A549 (cell line): Measurements from ENCODE around the gene MRPL23. TPM values are rescaled to one million over a fixed set of nuclear protein-coding genes. Genes with fewer than 3 reads are reported as not detected.

ENCODE experiments used
- ATAC-seq, 2 experiments: fragments of 200-7000 bp in 1 of 2; fragments of >200 bp in 1 of 2; cut with Nextera tagmentation in 1 of 2; cut with Tn5 transposase in 1 of 2; 3 replicates each; pipeline versions ENCODE4 v1.8.0 to v1.9.1; 2018 to 2020; ENCODE audit warnings: mild to moderate bottlenecking in 1 of 2, moderate library complexity in 1 of 2
- CTCF ChIA-PET: fragments of 300-600 bp; sonication (Branson Sonifier 250); formaldehyde crosslinking; extraction: SDS; loops from one replicate; lab custom pipeline; 2021; ENCODE audit warnings: antibody characterized with exemption, inconsistent platforms; lab: Yijun Ruan, JAX
- POLR2A ChIA-PET: fragments of 350-600 bp; formaldehyde crosslinking; extraction: SDS; loops from one replicate; lab custom pipeline; 2021; ENCODE audit warnings: antibody characterized with exemption, inconsistent platforms; lab: Yijun Ruan, JAX
- DNase-seq, 2 experiments: peaks; one replicate each; pipeline versions ENCODE4 v3.0.0 to v3.0.0-alpha.2; 2011 to 2016; ENCODE audit warnings: low read depth in 1 of 2, low spot score in 1 of 2
- FAIRE-seq: peaks from 2 replicates; lab custom pipeline; 2011; peaks lifted over from hg19 to GRCh38; lab: Jason Lieb, UNC
- H3K27ac ChIP-seq, 2 experiments: fragments of >200 bp; sonication (Bioruptor Twin); formaldehyde crosslinking; 3 replicates each; pipeline ENCODE4 v1.5.1; 2016 to 2017
- H3K4me1 ChIP-seq: fragments of >200 bp; sonication (Bioruptor Twin); formaldehyde crosslinking; 3 replicates; pipeline ENCODE4 v1.6.1; 2016
- H3K4me2 ChIP-seq: fragments of >200 bp; sonication (Bioruptor Twin); formaldehyde crosslinking; 3 replicates; pipeline ENCODE4 v1.6.1; 2016
- H3K4me3 ChIP-seq: fragments of >200 bp; sonication (Bioruptor Twin); formaldehyde crosslinking; 3 replicates; pipeline ENCODE4 v1.5.1; 2016
- H3K9me3 ChIP-seq: fragments of >200 bp; sonication (Bioruptor Twin); formaldehyde crosslinking; 3 replicates; pipeline ENCODE4 v1.6.1; 2016
- BCL3 ChIP-seq: fragments of >200 bp; sonication (Bioruptor Twin); formaldehyde crosslinking; IDR thresholded peaks from 3 replicates; pipeline ENCODE4 v1.6.1; 2016
- CEBPB ChIP-seq, 2 experiments: fragments of >200 bp in 1 of 2; sonication (Bioruptor Twin) in 1 of 2; formaldehyde crosslinking in 1 of 2; IDR thresholded peaks; 2 replicates each; pipeline ENCODE4 v1.6.1; 2012 to 2016
- CHD2 ChIP-seq: fragments of 150-350 bp; IDR thresholded peaks from 2 replicates; pipeline ENCODE4 v1.6.1; 2014; ENCODE audit warnings: low read length; ENCODE audit not compliant: partially characterized antibody
- CHD4 ChIP-seq: fragments of 200-600 bp; sonication (generic); IDR thresholded peaks from 2 replicates; pipeline ENCODE4 v1.6.1; 2016; ENCODE audit warnings: antibody characterized with exemption, mild to moderate bottlenecking, borderline replicate concordance
- FOSB ChIP-seq: fragments of 250-450 bp; sonication (Bioruptor Pico); IDR thresholded peaks from 2 replicates; pipeline ENCODE4 v1.5.0; 2020; ENCODE audit warnings: mild to moderate bottlenecking, moderate library complexity
- FOSL2 ChIP-seq, 2 experiments: fragments of 450-650 bp in 1 of 2; fragments of >200 bp in 1 of 2; sonication (Bioruptor Twin) in 1 of 2; formaldehyde crosslinking; IDR thresholded peaks; 2 replicates each; pipeline versions ENCODE4 v1.5.0 to v1.6.1; 2016 to 2020; ENCODE audit warnings: mild to moderate bottlenecking in 1 of 2, moderate library complexity in 1 of 2
- GATA3 ChIP-seq: IDR thresholded peaks from 2 replicates; pipeline ENCODE4 v1.6.1; 2012; ENCODE audit warnings: borderline replicate concordance
- HDAC2 ChIP-seq: fragments of 200-600 bp; sonication (generic); IDR thresholded peaks from 2 replicates; pipeline ENCODE4 v1.6.1; 2016
- HES2 ChIP-seq: fragments of >200 bp; sonication (Bioruptor Twin); formaldehyde crosslinking; IDR thresholded peaks from 2 replicates; pipeline ENCODE4 v1.6.1; 2016
- HMGXB4 ChIP-seq: fragments of 250-450 bp; sonication (Bioruptor Pico); IDR thresholded peaks from 2 replicates; pipeline ENCODE4 v1.5.0; 2021; ENCODE audit warnings: mild to moderate bottlenecking, moderate library complexity, borderline replicate concordance
- HOXA7 ChIP-seq: fragments of 250-450 bp; sonication (Bioruptor Pico); IDR thresholded peaks from 2 replicates; pipeline ENCODE4 v1.5.0; 2020; ENCODE audit warnings: mild to moderate bottlenecking, moderate library complexity
- HOXB13 ChIP-seq: fragments of 250-450 bp; sonication (Bioruptor Pico); IDR thresholded peaks from 2 replicates; pipeline ENCODE4 v1.5.0; 2020; ENCODE audit warnings: low read depth, mild to moderate bottlenecking, moderate library complexity
- JUN ChIP-seq, 2 experiments: fragments of >200 bp; sonication (Bioruptor Twin); formaldehyde crosslinking; IDR thresholded peaks; 2 replicates in 1 of 2; 3 replicates in 1 of 2; pipeline ENCODE4 v1.6.1; 2016 to 2017
- JUNB ChIP-seq: fragments of >200 bp; sonication (Bioruptor Twin); formaldehyde crosslinking; IDR thresholded peaks from 2 replicates; pipeline ENCODE4 v1.6.1; 2016
- MYC ChIP-seq: IDR thresholded peaks from 2 replicates; pipeline ENCODE4 v1.6.1; 2012; ENCODE audit warnings: mild to moderate bottlenecking, inconsistent platforms, low read length, improper control_type of control experiment, borderline replicate concordance
- NR3C1 ChIP-seq: fragments of >200 bp; sonication (Bioruptor Twin); formaldehyde crosslinking; IDR thresholded peaks from 3 replicates; pipeline ENCODE4 v1.6.1; 2017
- POLR2A ChIP-seq: IDR thresholded peaks from 2 replicates; pipeline ENCODE4 v1.6.1; 2012; ENCODE audit warnings: mild to moderate bottlenecking, low read length
- RARB ChIP-seq: fragments of 250-450 bp; sonication (Bioruptor Pico); IDR thresholded peaks from 2 replicates; pipeline ENCODE4 v1.8.0; 2021; ENCODE audit warnings: mild to moderate bottlenecking, moderate library complexity
- RCOR1 ChIP-seq: fragments of 150-350 bp; IDR thresholded peaks from 2 replicates; pipeline ENCODE4 v1.6.1; 2014; ENCODE audit warnings: antibody characterized with exemption, low read length, low read depth
- SMC3 ChIP-seq: fragments of >200 bp; sonication (Bioruptor Twin); formaldehyde crosslinking; IDR thresholded peaks from 3 replicates; pipeline ENCODE4 v1.6.1; 2018; ENCODE audit warnings: inconsistent platforms
- SREBF2 ChIP-seq: fragments of 450-650 bp; IDR thresholded peaks from 2 replicates; pipeline ENCODE4 v1.6.1; 2014; ENCODE audit warnings: mild to moderate bottlenecking, moderate library complexity
- TFCP2L1 ChIP-seq: fragments of 250-450 bp; sonication (Bioruptor Pico); IDR thresholded peaks from 2 replicates; pipeline ENCODE4 v1.5.0; 2021; ENCODE audit warnings: mild to moderate bottlenecking
- ZFP36 ChIP-seq: fragments of 450-650 bp; IDR thresholded peaks from 2 replicates; pipeline ENCODE4 v1.6.1; 2014; ENCODE audit warnings: borderline replicate concordance; ENCODE audit not compliant: partially characterized antibody
- ZNF302 ChIP-seq: fragments of 250-450 bp; sonication (Bioruptor Pico); IDR thresholded peaks from 2 replicates; pipeline ENCODE4 v1.9.0; 2021; ENCODE audit warnings: inconsistent platforms, mild to moderate bottlenecking, moderate library complexity
- WGBS: methylation state at CpG from one replicate; pipeline ENCODE4 v1.1.6; 2017; ENCODE audit errors: missing lambda C conversion rate; 5-methylcytosine and 5-hydroxymethylcytosine counted together
- polyA plus RNA-seq, 4 experiments: library from polyadenylated mRNA; depleted of rRNA in 3 of 4; stranded (reverse); fragments of >200 nt; fragmentation: RNase III in 1 of 4; extraction: RNeasy Plus Mini Kit Qiagen cat#74134 plus additional on column Dnase treatment in 1 of 4; gene quantifications; 2 replicates in 3 of 4; 3 replicates in 1 of 4; pipeline ENCODE4 v1.2.3, GENCODE V29; 2011 to 2017
- TF ChIP-seq, protein P1 (sequence below): fragments of 150-350 bp; IDR thresholded peaks from 2 replicates; pipeline ENCODE4 v1.6.1; 2014; ENCODE audit warnings: low read depth, mild to moderate bottlenecking, low read length
- TF ChIP-seq, protein P2 (sequence below): IDR thresholded peaks from 2 replicates; pipeline ENCODE4 v1.6.1; 2012

The MRPL23 gene
- polyA plus RNA-seq, 2 of the 4 experiments (the other 2 are of a cell fraction): 77.7 to 160 TPM

GRCh38 chr11:1923201-1923956 lies 23.8 kb upstream of the MRPL23 start:
- POLR2A ChIA-PET: no interaction called here
- 73% methylated on average over 20 of the region's 22 CpGs for WGBS

DNA sequence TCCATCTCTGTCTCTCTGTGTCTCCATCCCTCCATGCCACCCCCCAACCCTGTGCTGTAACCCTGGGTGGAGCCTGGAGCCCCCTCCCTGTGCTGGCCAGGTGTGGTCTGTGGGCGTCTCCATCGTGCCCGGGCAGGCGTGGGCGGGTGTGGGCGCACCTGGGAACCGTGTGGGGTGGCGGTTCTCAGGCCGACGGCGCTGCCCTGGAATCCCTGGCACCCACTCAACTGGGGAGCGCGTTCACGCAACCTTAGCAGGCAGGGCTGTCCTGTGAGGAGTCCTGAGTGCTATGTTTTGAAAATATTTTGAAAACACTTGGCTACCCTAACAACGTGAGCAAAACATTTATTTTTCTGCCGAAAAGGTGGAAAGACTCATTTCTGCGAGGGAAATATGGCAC lies 23.0 kb upstream of the MRPL23 start:
- no peak overlapping the region for H3K4me2 ChIP-seq
- no peak overlapping the region for H3K27ac ChIP-seq
- H3K4me3 ChIP-seq: no peak overlapping the region
- no peaks in the 10 kb centered on the region for H3K4me1 ChIP-seq
- no peaks in the 10 kb centered on the region for H3K9me3 ChIP-seq
- DNase-seq (no peak), FAIRE-seq (no peak), ATAC-seq (no peak)
- ChIA-PET POLR2A (no interaction called here), CTCF (no interaction called here)
- WGBS: 83% methylated on average over 14 of the region's 17 CpGs
- TF ChIP-seq SMC3 (no peak), ZFP36 (no peak), HOXA7 (CRISPR knock-in tag) (no peak), HDAC2 (no peak), JUN (IDR thresholded peaks at IDR 0.05) (no peak), BCL3 (no peak), POLR2A (no peak), HES2 (no peak), NR3C1 (no peak), RARB (CRISPR knock-in tag) (no peak), CHD2 (no peak)
- TF ChIP-seq, protein P1, sequence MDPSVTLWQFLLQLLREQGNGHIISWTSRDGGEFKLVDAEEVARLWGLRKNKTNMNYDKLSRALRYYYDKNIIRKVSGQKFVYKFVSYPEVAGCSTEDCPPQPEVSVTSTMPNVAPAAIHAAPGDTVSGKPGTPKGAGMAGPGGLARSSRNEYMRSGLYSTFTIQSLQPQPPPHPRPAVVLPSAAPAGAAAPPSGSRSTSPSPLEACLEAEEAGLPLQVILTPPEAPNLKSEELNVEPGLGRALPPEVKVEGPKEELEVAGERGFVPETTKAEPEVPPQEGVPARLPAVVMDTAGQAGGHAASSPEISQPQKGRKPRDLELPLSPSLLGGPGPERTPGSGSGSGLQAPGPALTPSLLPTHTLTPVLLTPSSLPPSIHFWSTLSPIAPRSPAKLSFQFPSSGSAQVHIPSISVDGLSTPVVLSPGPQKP: no peak

More at GRCh38 chr11:1923201-1923956, 23.8 kb upstream of the MRPL23 start:
- no peak overlapping the region for H3K4me3 ChIP-seq
- H3K27ac ChIP-seq: no peak overlapping the region
- CTCF ChIA-PET: interaction anchor here (1.4 to 6.3 kb wide), 7 partner anchors 10 to 233 kb away, joined by 3 to 65 read pairs (median 15); no protein-coding TSS in a partner anchor
- ATAC-seq (no peak), DNase-seq (no peak)
- H3K9me3 ChIP-seq: no peaks in the 10 kb centered on the region
- no peak for TF ChIP-seq FOSL2 (IDR thresholded peaks at IDR 0.05)
- TF ChIP-seq FOSL2 (CRISPR knock-in tag; IDR thresholded peaks at IDR 0.05): peak; percentile 35; the same call in 1 of the 2 replicates
- no peak for TF ChIP-seq CEBPB (IDR thresholded peaks at IDR 0.05)
- TF ChIP-seq, all 56 proteins: peak for 1
- FAIRE-seq: no peak
- no peak overlapping the region for H3K4me2 ChIP-seq
- H3K4me1 ChIP-seq: no peaks in the 10 kb centered on the region

DNA sequence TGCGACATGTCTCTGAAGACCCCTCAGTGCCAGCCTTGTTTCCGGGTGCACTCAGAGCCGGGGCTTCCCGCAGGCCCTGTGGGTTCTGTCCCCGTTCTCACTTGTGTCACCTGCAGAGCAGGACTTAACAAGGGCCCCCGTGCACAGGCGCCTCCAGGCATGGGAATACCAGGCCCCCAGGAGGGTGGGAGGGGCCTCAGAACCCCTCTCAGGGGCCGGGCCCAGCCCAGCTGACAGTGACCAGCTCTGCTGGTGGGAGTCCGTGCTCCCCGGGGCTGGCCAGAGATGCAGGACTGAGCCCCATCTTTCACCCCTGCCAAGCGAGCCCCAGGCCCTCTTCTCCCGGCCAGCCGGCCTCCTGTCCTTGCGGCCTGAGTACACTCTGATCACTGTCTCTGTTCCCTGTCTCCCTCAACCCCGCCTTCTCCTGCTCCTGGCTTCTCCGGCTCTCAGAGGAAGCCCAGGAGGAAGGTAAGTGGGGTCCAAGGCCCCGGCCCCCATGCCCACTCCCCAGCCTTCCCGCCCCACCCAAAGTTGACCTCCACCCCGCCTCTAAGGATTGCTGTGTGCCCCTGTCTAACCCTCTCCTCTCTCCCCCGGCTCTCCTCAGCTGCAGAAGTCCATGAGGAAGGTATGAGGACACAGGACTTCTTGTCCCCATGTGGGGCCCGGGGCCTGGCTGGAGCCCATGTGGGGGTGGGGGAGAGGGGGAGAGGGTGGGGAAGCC lies 22.3 kb upstream of the MRPL23 start:
- TF ChIP-seq SREBF2 (no peak), CHD4 (no peak), RARB (CRISPR knock-in tag) (no peak), ZNF302 (CRISPR knock-in tag) (no peak), BCL3 (no peak), HMGXB4 (CRISPR knock-in tag) (no peak), RCOR1 (no peak), JUNB (no peak), ZFP36 (no peak), FOSB (no peak), FOSL2 (IDR thresholded peaks at IDR 0.05) (no peak), FOSL2 (CRISPR knock-in tag; IDR thresholded peaks at IDR 0.05) (no peak), HOXB13 (no peak), MYC (no peak), HDAC2 (no peak), GATA3 (no peak), TFCP2L1 (CRISPR knock-in tag) (no peak)
- TF ChIP-seq, protein P2, sequence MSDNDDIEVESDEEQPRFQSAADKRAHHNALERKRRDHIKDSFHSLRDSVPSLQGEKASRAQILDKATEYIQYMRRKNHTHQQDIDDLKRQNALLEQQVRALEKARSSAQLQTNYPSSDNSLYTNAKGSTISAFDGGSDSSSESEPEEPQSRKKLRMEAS: no peak
- CTCF ChIA-PET: interaction anchor here (1.1 kb wide), 1 partner anchor 42 kb away, joined by 3 read pairs; no protein-coding TSS in a partner anchor
- FAIRE-seq (no peak), DNase-seq (no peak), ATAC-seq (no peak)
- POLR2A ChIA-PET: no interaction called here
- H3K27ac ChIP-seq: no peak overlapping the region
- no peaks in the 10 kb centered on the region for H3K9me3 ChIP-seq
- no peak overlapping the region for H3K4me3 ChIP-seq
- H3K4me2 ChIP-seq: no peak overlapping the region
- no peaks in the 10 kb centered on the region for H3K4me1 ChIP-seq
- WGBS: 68% methylated on average over 14 of the region's 21 CpGs
